Astrocyte (in vitro differentiated cells and primary cell): ENCODE results near the gene OR2B2. TPM values are rescaled to one million over a fixed set of nuclear protein-coding genes. Genes with fewer than 3 reads are reported as not detected.

Experiments
- DNase-seq: peaks from one replicate; pipeline ENCODE4 v3.0.0-alpha.2; 2010; ENCODE audit warnings: low read depth
- FAIRE-seq: peaks from 2 replicates; lab custom pipeline; 2011; peaks lifted over from hg19 to GRCh38; lab: Jason Lieb, UNC
- H2AFZ ChIP-seq: 2 replicates; pipeline ENCODE4 v1.6.0; 2012; ENCODE audit warnings: low read depth, low read length, inconsistent platforms
- H3K27ac ChIP-seq: 2 replicates; pipeline ENCODE4 v1.5.1; 2011; ENCODE audit warnings: low read depth, low read length, inconsistent platforms
- H3K27me3 ChIP-seq: 2 replicates; pipeline ENCODE4 v1.6.0; 2011; ENCODE audit warnings: low read length, inconsistent platforms; ENCODE audit not compliant: insufficient read depth
- H3K36me3 ChIP-seq: 2 replicates; pipeline ENCODE4 v1.5.1; 2011; ENCODE audit warnings: low read length, inconsistent platforms; ENCODE audit not compliant: insufficient read depth
- H3K4me1 ChIP-seq: 2 replicates; pipeline ENCODE4 v1.5.1; 2011; ENCODE audit warnings: low read length, inconsistent platforms; ENCODE audit not compliant: insufficient read depth
- H3K4me2 ChIP-seq: 2 replicates; pipeline ENCODE4 v1.6.0; 2012; ENCODE audit warnings: low read length, inconsistent platforms
- H3K4me3 ChIP-seq: 2 replicates; pipeline ENCODE4 v1.5.1; 2011; ENCODE audit warnings: low read depth, mild to moderate bottlenecking, low read length, inconsistent platforms; ENCODE audit not compliant: insufficient read depth
- H3K79me2 ChIP-seq: 2 replicates; pipeline ENCODE4 v1.6.0; 2012; ENCODE audit warnings: mild to moderate bottlenecking, low read length, inconsistent platforms; ENCODE audit not compliant: insufficient read depth
- H3K9ac ChIP-seq: 2 replicates; pipeline ENCODE4 v1.6.0; 2012; ENCODE audit warnings: mild to moderate bottlenecking, low read length, inconsistent platforms
- H3K9me3 ChIP-seq: 2 replicates; pipeline ENCODE4 v1.5.1; 2012; ENCODE audit warnings: low read depth, mild to moderate bottlenecking, low read length, inconsistent platforms; ENCODE audit not compliant: insufficient read depth
- H4K20me1 ChIP-seq: 2 replicates; pipeline ENCODE4 v1.6.0; 2012; ENCODE audit warnings: low read length, inconsistent platforms; ENCODE audit not compliant: insufficient read depth
- H3K27ac Mint-ChIP-seq: one replicate; pipeline ENCODE4 v1.8.0; 2021; ENCODE audit warnings: mild to moderate bottlenecking, mixed read lengths; ENCODE audit not compliant: unreplicated experiment
- H3K27me3 Mint-ChIP-seq: one replicate; pipeline ENCODE4 v1.8.0; 2021; ENCODE audit warnings: low read depth, mixed read lengths; ENCODE audit not compliant: unreplicated experiment
- H3K36me3 Mint-ChIP-seq: one replicate; pipeline ENCODE4 v1.8.0; 2021; ENCODE audit warnings: low read depth, mixed read lengths; ENCODE audit not compliant: unreplicated experiment
- H3K4me1 Mint-ChIP-seq: one replicate; pipeline ENCODE4 v1.8.0; 2021; ENCODE audit warnings: low read depth, mixed read lengths; ENCODE audit not compliant: unreplicated experiment
- H3K4me3 Mint-ChIP-seq: one replicate; pipeline ENCODE4 v1.8.0; 2021; ENCODE audit warnings: mild to moderate bottlenecking, moderate library complexity, mixed read lengths; ENCODE audit not compliant: unreplicated experiment
- H3K9me3 Mint-ChIP-seq: one replicate; pipeline ENCODE4 v1.8.0; 2021; ENCODE audit warnings: mild to moderate bottlenecking, mixed read lengths; ENCODE audit not compliant: unreplicated experiment
- CTCF ChIP-seq: IDR thresholded peaks from 2 replicates; pipeline ENCODE4 v1.5.1; 2011; ENCODE audit warnings: low read depth, mild to moderate bottlenecking, inconsistent platforms, low read length, moderate library complexity; ENCODE audit not compliant: insufficient read depth
- EZH2 ChIP-seq: IDR thresholded peaks from 2 replicates; pipeline ENCODE4 v1.6.1; 2012; ENCODE audit warnings: mild to moderate bottlenecking, low read length, inconsistent platforms; ENCODE audit not compliant: insufficient read depth
- total RNA-seq: library from RNA; stranded (reverse); gene quantifications from 2 replicates; pipeline ENCODE4 v1.2.1, GENCODE V29; 2021

Gene OR2B2
- total RNA-seq, 1 donor from 2014 or later = not detected

- Mint-ChIP-seq H3K9me3 (no peaks in the 10 kb centered on the region), H3K4me1 (no peaks in the 10 kb centered on the region), H3K4me3 (peak overlapping the region; percentile 88), H3K27me3 (peaks cover 3% of the 10 kb centered on the region), H3K27ac (peak overlapping the region; percentile 64), H3K36me3 (no peaks in the 10 kb centered on the region)
- peak overlapping the region; percentile 86 for H3K9ac ChIP-seq
- peak; percentile 14 for TF ChIP-seq CTCF
- TF ChIP-seq EZH2 = no peak
- H3K4me1 ChIP-seq = peaks cover 17% of the 10 kb centered on the region
- H3K9me3 ChIP-seq = no peaks in the 10 kb centered on the region
- H2AFZ ChIP-seq = peak overlapping the region; percentile 85
- DNase-seq (peak; percentile 93), FAIRE-seq (no peak)
- H3K27me3 ChIP-seq = no peaks in the 10 kb centered on the region
- no peaks in the 10 kb centered on the region for H4K20me1 ChIP-seq
- H3K79me2 ChIP-seq = no peaks in the 10 kb centered on the region
- H3K4me2 ChIP-seq = peak overlapping the region; percentile 88
- peak overlapping the region; percentile 85 for H3K27ac ChIP-seq
- H3K36me3 ChIP-seq = no peaks in the 10 kb centered on the region
- peak overlapping the region; percentile 73 for H3K4me3 ChIP-seq
These were observed 40.1 kb downstream of the OR2B2 start for GRCh38 chr6:27871924-27872638.

DNA sequence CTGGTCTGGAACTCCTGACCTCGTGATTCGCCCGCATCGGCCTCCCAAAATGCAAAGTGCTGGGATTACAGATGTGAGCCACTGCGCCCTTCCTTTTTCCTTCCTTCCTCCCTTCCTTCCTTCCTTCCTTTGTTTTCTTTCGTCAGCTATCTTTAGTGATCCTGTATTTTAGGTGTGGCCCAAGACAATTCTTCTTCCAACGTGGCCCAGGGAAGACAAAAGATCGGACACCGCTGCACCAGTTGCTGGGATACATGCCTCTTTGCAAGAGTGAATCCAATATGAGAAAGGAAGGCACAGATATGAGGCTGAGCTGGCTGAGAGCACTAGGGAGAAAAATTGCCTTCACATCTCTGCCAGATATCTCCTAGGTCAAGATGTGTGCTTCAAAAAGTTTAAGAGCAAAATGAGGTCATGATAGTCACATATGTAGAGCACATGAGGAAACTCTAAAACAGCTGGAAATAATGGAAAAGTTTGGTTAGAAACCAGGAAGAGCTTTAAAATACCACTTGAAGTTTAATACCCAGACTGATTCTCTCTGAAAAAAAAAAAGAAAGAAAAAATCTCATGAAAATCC, 41.8 kb downstream of the OR2B2 start:
- Histone ChIP-seq H3K9ac (no peak overlapping the region), H4K20me1 (no peaks in the 10 kb centered on the region), H3K36me3 (no peaks in the 10 kb centered on the region), H3K79me2 (no peaks in the 10 kb centered on the region), H3K27ac (no peak overlapping the region), H2AFZ (no peak overlapping the region), H3K4me2 (peak overlapping the region; percentile 88), H3K27me3 (no peaks in the 10 kb centered on the region), H3K9me3 (no peaks in the 10 kb centered on the region), H3K4me1 (peaks cover 23% of the 10 kb centered on the region), H3K4me3 (no peak overlapping the region)
- no peak for FAIRE-seq
- H3K9me3 Mint-ChIP-seq = peaks cover 5% of the 10 kb centered on the region
- H3K27me3 Mint-ChIP-seq = peaks cover 3% of the 10 kb centered on the region
- H3K27ac Mint-ChIP-seq = no peak overlapping the region
- H3K36me3 Mint-ChIP-seq = no peaks in the 10 kb centered on the region
- H3K4me3 Mint-ChIP-seq = no peak overlapping the region
- TF ChIP-seq EZH2 (no peak), CTCF (no peak)
- peaks cover 8% of the 10 kb centered on the region for H3K4me1 Mint-ChIP-seq
- DNase-seq = no peak

DNA sequence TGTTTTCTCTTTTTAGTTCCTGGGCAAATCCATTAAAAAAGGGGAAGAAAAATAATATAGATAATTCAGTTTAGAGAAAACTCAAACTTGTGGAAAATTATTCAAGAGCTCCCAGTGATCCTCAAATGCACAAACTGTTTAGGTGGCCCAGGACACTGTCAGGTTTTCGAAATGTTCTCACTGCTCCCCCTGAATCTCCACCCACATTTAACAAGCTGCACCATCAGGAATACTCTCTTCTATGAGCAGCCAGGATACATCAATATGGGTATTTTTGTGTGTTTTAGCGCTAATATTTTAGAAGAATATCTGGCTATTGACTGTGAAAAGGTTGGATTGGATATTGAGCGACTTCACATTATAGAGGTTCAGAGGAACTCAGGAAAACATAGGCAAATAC, 43.9 kb downstream of the OR2B2 start:
- H3K4me2 ChIP-seq = peak overlapping the region; percentile 94
- Mint-ChIP-seq H3K27me3 (peaks cover 3% of the 10 kb centered on the region), H3K36me3 (no peaks in the 10 kb centered on the region), H3K9me3 (peaks cover 10% of the 10 kb centered on the region), H3K27ac (no peak overlapping the region), H3K4me1 (peaks cover 8% of the 10 kb centered on the region), H3K4me3 (no peak overlapping the region)
- DNase-seq (no peak), FAIRE-seq (no peak)
- no peaks in the 10 kb centered on the region for H4K20me1 ChIP-seq
- no peaks in the 10 kb centered on the region for H3K9me3 ChIP-seq
- no peaks in the 10 kb centered on the region for H3K36me3 ChIP-seq
- no peak overlapping the region for H3K27ac ChIP-seq
- H3K4me1 ChIP-seq = peaks cover 24% of the 10 kb centered on the region
- no peak overlapping the region for H3K4me3 ChIP-seq
- TF ChIP-seq CTCF = no peak
- H3K9ac ChIP-seq = peak overlapping the region; percentile 88
- no peak overlapping the region for H2AFZ ChIP-seq
- H3K79me2 ChIP-seq = no peaks in the 10 kb centered on the region
- no peaks in the 10 kb centered on the region for H3K27me3 ChIP-seq
